Type B pancreatic cell (in vitro differentiated cells): ENCODE data around the gene OSBPL3. TPM values are rescaled to one million over a fixed set of nuclear protein-coding genes. Genes with fewer than 3 reads are reported as not detected.

Source experiments
- DNase-seq: peaks from one replicate; pipeline ENCODE4 v3.0.0; 2021; ENCODE audit warnings: mixed read lengths; ENCODE audit not compliant: unreplicated experiment; ENCODE audit errors: extremely low spot score
- H3K27ac Mint-ChIP-seq: 2 replicates; pipeline ENCODE4 v1.8.0; 2021; ENCODE audit warnings: mild to moderate bottlenecking, mixed read lengths
- H3K27me3 Mint-ChIP-seq: 2 replicates; pipeline ENCODE4 v1.8.0; 2021; ENCODE audit warnings: mixed read lengths
- H3K36me3 Mint-ChIP-seq: 2 replicates; pipeline ENCODE4 v1.8.0; 2021; ENCODE audit warnings: mixed read lengths
- H3K4me1 Mint-ChIP-seq: one replicate; pipeline ENCODE4 v1.8.0; 2021; ENCODE audit warnings: mixed read lengths; ENCODE audit not compliant: unreplicated experiment
- H3K4me3 Mint-ChIP-seq: 2 replicates; pipeline ENCODE4 v1.8.0; 2021; ENCODE audit warnings: mild to moderate bottlenecking, mixed read lengths
- H3K9me3 Mint-ChIP-seq: 2 replicates; pipeline ENCODE4 v1.8.0; 2021; ENCODE audit warnings: mixed read lengths
- CTCF ChIP-seq: fragments of 200-600 bp; sonication (generic); conservative IDR thresholded peaks from 2 replicates; pipeline ENCODE4 v1.5.0; 2021; ENCODE audit warnings: antibody characterized with exemption, mild to moderate bottlenecking
- total RNA-seq: library from RNA; stranded (reverse); gene quantifications from 2 replicates; pipeline ENCODE4 v1.2.1, GENCODE V29; 2021; ENCODE audit warnings: low replicate concordance

Gene OSBPL3
- total RNA-seq, 1 donor from 2014 or later, result 18.3 TPM

- H3K4me1 Mint-ChIP-seq, result peaks cover 13% of the 10 kb centered on the region
- H3K27me3 Mint-ChIP-seq, result no peaks in the 10 kb centered on the region
- no peak overlapping the region for H3K27ac Mint-ChIP-seq
Measured at GRCh38 chr7:24842029-24842428, 137.9 kb downstream of the OSBPL3 start.

GRCh38 chr7:24840563-24840962, 139.4 kb downstream of the OSBPL3 start:
- H3K36me3 Mint-ChIP-seq, result no peaks in the 10 kb centered on the region
- H3K27ac Mint-ChIP-seq, result no peak overlapping the region
- H3K27me3 Mint-ChIP-seq, result no peaks in the 10 kb centered on the region
- H3K9me3 Mint-ChIP-seq, result no peaks in the 10 kb centered on the region
- no peak for DNase-seq
- H3K4me1 Mint-ChIP-seq, result peaks cover 13% of the 10 kb centered on the region
- no peak for TF ChIP-seq CTCF
- no peak overlapping the region for H3K4me3 Mint-ChIP-seq

More at GRCh38 chr7:24842029-24842428, 137.9 kb downstream of the OSBPL3 start:
- Mint-ChIP-seq H3K9me3 (no peaks in the 10 kb centered on the region), H3K36me3 (no peaks in the 10 kb centered on the region), H3K4me3 (no peak overlapping the region)
- no peak for DNase-seq
- TF ChIP-seq CTCF, result no peak

- no peaks in the 10 kb centered on the region for H3K9me3 Mint-ChIP-seq
- peaks cover 3% of the 10 kb centered on the region for H3K36me3 Mint-ChIP-seq
- no peak overlapping the region for H3K4me3 Mint-ChIP-seq
- H3K4me1 Mint-ChIP-seq, result peaks cover 4% of the 10 kb centered on the region
- H3K27ac Mint-ChIP-seq, result no peak overlapping the region
- no peak for DNase-seq
- no peak for TF ChIP-seq CTCF
- no peaks in the 10 kb centered on the region for H3K27me3 Mint-ChIP-seq
Measured at GRCh38 chr7:24836084-24836483, 143.9 kb downstream of the OSBPL3 start.

- peaks cover 4% of the 10 kb centered on the region for H3K4me1 Mint-ChIP-seq
- no peak for DNase-seq
- H3K36me3 Mint-ChIP-seq, result peaks cover 3% of the 10 kb centered on the region
- no peaks in the 10 kb centered on the region for H3K9me3 Mint-ChIP-seq
- no peak overlapping the region for H3K27ac Mint-ChIP-seq
- H3K4me3 Mint-ChIP-seq, result no peak overlapping the region
- TF ChIP-seq CTCF, result no peak
- no peaks in the 10 kb centered on the region for H3K27me3 Mint-ChIP-seq
Measured at GRCh38 chr7:24835643-24836042, 144.3 kb downstream of the OSBPL3 start.

GRCh38 chr7:24834128-24834798, 145.7 kb downstream of the OSBPL3 start:
- H3K4me3 Mint-ChIP-seq, result no peak overlapping the region
- H3K36me3 Mint-ChIP-seq, result peaks cover 3% of the 10 kb centered on the region
- no peaks in the 10 kb centered on the region for H3K9me3 Mint-ChIP-seq
- H3K27ac Mint-ChIP-seq, result no peak overlapping the region
- no peak for DNase-seq
- no peak for TF ChIP-seq CTCF
- peaks cover 10% of the 10 kb centered on the region for H3K4me1 Mint-ChIP-seq
- H3K27me3 Mint-ChIP-seq, result no peaks in the 10 kb centered on the region
